Left renal pelvis (tissue), 4 donors: Measurements from ENCODE around the gene TPRG1. TPM values are rescaled to one million over a fixed set of nuclear protein-coding genes. Genes with fewer than 3 reads are reported as not detected.

Source experiments
- DNase-seq, 4 donors: peaks; one replicate each; pipeline ENCODE4 v3.0.0-alpha.2; 2013; ENCODE audit warnings: low read depth in 4 of 4, low spot score in 3 of 4
- polyA plus RNA-seq, 4 donors: library from polyadenylated mRNA; unstranded; fragments of 120-200 nt; gene quantifications; one replicate each; pipeline ENCODE4 v1.2.1, GENCODE V29; 2013; ENCODE audit not compliant: insufficient read length in 4 of 4

TPRG1 gene, protein sequence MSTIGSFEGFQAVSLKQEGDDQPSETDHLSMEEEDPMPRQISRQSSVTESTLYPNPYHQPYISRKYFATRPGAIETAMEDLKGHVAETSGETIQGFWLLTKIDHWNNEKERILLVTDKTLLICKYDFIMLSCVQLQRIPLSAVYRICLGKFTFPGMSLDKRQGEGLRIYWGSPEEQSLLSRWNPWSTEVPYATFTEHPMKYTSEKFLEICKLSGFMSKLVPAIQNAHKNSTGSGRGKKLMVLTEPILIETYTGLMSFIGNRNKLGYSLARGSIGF
- 1 to 10 TPM in 2 of 4 donors, under 1 TPM in 2; 0.53 to 2.0 (median 1.1) TPM for polyA plus RNA-seq

DNA sequence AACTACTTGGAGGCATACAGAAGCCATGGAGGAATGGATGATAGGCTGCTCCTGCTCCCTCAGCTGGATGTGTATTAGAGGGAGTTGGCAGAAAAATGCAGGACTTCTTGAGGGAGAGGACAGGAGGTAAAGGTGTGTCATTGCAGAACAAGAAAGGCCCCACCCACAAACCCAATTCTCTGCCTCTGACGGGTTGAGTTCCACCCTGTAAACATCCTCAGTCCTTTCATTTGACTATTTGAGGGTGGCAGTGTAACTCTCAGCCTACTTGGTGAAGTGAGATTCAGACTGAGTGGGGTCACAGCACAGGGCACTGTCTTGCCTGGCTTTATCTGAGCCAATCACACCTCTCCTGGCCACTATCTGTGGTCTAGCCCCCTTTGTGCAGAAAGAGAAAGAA is at the start of gene TPRG1:
TSS of gene TPRG1 (plus strand) at position 265 of the 400 bp plus-strand sequence. CDS start 35,414 bp downstream, outside the sequence.
- no peak for DNase-seq

DNA sequence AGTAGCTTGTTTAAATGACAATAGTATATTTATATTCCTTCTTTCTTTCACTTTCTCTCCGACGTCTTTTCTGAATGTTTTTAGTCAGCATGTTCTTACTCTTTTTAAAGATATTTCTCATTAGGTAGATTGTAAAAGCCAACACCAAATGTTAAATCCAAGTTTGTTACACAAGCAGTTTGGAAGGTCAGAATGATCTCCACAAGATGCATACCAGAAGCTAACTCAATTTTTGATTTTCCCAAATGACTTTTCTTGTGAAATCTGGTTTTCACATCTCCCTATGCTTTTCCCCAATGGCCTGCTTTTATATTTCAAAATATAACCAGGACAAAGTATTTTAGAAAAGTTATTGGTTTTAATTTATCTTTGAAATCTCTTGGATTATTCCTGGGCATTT is 49.7 kb upstream of the TPRG1 start:
- no peak for DNase-seq

DNA sequence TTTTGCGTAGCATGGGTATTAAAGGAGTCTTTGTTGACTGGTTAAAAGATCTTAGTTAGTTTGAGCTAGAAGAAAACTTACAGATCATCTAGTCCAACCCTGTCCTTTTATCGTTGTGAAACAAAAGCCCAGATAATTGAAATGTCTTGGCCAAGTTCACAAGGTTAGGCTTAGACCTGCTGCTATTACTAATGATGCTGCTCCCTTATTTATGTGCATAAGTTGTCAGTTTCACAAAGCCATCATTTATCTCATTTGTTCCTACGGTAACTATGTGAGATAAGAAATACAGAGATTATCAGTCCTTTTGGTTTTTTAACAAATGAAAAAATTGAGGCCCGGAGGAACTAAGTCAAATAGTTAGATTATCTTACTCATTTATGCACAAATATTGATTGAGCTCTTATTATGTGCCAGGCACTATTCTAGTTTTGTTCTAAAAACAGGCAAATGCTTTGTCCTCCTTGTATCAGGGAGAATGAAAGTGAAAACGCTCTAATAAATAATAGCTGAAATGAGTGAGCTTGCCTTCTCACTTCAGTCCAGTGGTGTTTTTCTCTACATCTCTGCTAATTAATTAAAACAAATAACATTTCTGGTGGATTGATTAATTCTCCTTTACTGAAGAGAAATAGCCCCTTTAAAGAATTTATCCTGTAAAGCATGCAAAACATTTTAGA is 49.1 kb upstream of the TPRG1 start:
- no peak for DNase-seq

DNA sequence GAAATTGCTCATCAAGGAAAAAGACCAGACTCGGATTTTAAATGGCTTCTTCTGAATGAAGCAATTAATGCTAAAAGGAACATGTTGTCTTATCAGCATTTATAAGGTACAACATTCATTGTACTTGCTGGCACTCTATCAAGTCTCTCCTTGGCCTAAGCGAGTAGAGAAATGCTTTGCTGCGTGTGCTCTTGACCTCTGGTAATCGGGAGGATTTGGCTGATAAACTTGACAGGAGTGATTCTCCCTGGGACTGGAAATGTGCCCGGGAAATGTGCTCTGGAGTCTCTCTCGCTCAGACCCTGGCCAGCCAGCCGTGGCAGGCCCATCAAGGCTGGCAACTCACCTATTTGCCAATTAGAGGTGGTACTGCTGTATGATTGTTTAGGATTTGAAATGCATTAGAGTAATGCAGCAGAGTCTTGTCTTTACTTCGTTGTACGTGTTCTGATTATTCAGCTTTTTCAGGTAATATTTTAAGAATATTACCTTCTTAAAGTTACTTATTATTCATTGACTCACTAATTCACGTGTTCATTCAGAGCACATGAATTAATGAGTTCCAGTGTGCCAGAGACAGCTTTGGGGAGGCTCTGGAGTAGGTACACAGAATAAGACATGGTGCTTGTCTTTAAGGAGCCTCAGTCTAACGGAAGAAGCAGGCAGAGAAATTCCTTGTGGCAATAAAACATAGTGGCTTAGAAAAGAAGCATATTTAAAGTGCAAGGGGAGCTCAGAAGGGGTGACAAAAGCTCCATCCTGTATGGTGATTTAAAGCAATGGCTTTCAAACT is 48.0 kb upstream of the TPRG1 start:
- no peak for DNase-seq

DNA sequence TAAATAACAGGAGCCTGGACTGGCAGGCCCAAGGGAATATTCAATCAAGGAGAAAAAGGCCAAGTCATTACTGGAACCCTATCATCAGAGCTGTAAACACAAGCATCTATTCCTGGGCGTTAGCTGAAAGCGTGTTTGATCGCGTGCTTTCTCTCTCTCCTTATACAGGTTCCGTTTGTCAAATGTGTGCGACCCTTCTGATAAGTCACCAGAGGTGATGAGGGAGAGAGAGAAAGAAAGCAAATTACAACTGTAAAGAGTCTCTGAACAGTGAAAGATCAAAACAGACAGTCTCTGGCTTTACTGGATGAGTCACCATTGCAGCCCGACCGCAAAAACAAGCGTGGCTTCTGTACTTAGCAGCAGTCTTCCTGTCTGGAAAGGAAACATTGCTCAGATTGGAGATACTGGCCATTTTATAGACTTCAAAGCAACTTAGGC is 39.5 kb upstream of the TPRG1 start:
- DNase-seq = no peak

DNA sequence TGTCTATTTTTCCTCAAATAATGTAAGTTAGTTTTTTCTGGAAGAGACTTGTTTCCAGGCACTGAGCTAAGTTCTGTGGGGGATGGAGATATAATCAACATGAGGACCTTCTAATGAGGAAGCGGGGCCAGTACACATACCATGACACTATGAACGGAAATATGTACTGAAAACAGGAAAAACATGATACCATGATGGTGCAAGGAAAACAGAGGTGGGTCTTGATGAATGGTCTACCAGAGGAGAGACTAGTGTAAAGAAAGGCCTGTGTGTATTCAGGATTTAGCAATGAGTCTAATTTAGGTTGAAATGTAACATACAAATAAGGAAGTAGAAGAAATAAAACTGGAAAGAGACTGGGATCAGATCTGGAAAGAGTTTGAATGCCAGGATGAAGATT is 38.9 kb upstream of the TPRG1 start:
- no peak for DNase-seq

DNA sequence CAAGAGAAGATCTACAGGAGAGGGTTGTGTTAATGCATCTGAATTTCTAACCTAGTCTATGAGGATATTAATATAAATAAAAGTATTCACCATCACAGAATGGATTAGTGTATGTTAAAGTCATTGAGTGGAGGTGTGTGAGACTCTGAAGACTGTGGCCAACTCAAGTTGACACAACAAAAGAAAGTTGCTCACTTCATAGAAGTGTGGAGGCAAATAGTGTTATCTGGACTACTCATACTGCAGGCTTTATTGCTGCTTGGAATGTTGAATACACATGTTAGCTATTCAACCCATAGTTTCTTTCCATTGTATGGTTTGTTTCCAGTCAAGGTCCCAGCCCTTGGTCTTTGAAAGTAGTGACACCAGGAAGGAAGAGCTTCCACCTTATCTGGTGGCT is 38.0 kb upstream of the TPRG1 start:
- no peak for DNase-seq

DNA sequence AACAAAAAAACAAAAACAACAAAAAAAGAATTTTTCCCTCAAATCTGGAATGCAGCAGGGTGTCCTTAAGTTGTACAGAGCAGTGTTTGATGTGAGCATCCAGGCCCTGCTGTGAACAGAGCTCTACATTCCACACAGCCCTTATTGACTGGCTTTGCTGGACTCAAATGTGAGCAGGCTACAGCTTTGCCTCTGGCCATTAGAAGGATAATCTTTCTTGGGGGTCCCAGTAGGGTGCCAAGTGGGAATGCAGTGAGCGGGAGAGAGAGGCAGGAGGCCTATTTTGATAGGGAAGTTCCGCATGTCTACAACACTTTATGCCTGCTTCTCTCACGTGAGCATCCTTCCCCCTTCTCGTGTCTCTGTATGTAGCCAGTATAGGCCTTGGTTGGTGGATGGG is 34.4 kb upstream of the TPRG1 start:
- no peak for DNase-seq

DNA sequence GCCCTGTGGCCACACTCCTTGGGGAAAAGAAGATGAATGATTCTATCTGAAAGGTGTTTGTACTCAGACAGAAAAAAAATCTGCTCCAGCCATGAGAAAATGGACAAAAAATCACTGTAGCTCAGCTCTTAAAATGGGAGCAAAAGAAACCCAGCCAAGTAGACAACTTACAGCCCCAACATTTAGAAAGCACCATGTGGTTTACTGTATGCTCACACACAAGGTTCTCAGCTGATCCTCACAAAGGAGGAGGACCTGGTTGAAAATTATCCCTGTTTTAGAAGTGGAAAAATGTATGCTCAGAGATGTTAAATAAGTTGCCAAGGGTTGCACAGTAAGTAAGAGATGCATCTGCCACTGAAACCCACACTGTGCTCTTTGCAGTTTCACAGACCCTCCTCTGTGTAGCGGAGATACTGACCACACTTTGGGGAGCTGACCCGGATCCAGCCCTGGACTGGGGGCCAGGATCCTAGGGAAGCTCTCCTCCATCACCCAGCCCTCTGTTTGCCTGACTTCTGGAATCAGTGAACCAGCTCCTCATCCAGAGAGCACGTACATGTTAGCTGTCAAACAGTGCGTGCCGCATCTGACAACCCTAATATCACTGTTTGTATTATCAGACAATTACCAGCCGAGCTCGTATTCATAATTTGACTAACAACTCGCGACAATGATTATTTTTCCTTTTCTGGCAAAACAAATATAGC is 32.7 kb upstream of the TPRG1 start:
- DNase-seq = no peak

DNA sequence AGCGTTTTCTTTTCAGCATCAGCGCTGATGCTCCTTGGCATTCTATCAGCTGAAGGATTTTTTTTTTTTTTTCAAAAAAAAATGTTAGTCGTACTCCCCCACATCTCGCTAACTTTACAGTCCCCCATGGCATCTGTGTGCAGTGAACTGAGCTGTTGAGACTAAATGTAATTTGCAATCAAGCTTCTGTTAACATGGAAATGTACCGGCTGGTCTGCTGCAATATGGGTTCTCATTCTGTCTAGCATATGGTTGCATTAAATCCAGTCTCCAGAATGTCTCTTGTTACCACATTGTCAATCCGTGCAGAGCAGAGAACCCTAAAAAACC is 32.2 kb upstream of the TPRG1 start:
- DNase-seq = no peak

DNA sequence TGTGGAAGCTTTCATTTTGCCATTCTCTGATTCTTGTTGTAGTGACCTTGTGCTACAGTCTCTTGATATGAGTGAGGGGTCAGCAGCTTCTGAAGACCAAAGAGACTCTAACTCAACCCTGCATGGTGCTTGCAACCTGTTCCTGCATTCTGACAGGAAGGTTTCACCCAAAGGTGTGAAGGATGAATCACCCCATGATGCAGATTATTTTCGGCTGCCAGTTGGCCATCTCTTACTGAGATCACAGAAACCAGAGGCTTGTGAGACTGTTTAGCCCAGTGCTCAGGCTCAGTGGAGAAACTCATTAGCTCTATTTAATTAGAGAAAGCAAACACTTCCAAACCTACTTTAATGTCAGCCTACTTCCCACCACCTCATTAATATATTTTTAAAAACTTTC is 29.2 kb upstream of the TPRG1 start:
- DNase-seq = no peak

DNA sequence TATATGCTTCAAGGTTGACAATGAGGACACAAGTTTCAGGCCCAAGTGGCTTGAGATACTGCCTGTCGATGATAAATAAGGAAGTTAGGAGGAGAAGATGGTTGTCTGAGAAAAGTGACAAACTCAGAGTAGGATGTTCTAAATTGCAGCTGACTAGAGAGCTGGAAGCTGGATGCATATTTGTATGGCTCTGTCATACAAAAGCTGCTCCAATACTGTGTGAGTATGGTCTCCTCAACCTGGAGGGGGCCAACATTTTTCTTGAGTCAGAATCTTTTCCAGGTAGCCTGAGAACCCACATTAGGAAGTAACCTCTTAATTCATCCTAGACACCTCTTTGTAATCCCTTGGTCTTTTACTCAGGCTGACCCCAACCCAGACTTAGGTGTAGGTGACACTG is 28.4 kb upstream of the TPRG1 start:
- DNase-seq = no peak

DNA sequence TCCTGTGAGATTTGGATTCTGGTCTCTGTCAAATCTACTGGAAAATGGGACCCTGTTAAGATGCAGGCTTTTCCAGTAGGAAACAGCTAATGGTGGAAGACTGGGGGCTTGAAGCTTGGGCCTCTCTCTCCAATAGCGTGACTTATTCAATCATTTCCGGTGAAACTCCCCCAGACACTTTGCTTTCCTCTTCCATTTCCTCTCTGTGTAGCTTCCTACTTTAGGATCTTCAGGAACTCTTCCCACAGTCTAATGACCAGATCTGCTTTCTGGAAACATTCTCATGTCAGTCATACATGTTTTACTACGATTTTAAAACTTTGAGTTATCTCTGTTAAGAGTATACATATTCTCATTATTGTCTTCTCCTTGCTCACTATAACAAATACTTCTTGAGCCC is 28.0 kb upstream of the TPRG1 start:
- no peak for DNase-seq

DNA sequence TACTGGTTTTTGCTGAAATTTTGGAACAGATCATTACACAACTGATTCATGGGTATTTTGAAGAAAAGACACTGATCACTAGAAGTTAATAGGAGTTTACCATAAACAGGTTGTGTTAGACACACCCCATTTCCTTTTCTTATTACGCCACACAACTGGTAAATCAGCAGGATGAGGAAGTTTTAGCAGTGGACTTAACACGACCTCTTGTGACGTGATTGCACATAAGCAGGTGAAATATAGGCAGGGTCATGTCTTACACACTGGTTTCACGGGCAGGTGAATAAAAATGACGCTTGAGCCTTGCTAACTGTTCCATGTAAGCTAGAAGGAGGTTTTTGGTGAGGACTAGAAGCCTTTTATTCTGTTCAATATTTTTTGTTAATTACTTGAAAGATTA is 27.1 kb upstream of the TPRG1 start:
- peak in 1 of 4 donors; percentile 27 for DNase-seq

DNA sequence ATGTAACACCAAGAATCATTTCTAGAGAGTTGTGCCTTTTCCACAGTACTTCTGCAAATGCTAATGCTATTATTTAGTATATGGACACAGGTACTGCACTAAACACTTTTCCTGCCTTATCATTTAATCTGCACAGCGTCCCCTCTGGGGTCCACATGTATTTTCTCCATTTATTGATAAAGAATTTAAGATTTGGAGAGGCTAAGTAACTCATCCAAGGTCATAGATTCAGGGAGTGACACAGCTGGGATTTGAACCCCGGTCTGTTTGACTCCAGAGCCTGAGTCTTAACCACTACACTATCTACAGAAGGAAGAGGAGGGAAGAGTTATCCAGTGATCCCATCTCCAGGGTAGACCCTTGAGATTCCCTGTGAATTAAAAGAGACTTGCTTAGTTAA is 24.9 kb upstream of the TPRG1 start:
- no peak for DNase-seq

DNA sequence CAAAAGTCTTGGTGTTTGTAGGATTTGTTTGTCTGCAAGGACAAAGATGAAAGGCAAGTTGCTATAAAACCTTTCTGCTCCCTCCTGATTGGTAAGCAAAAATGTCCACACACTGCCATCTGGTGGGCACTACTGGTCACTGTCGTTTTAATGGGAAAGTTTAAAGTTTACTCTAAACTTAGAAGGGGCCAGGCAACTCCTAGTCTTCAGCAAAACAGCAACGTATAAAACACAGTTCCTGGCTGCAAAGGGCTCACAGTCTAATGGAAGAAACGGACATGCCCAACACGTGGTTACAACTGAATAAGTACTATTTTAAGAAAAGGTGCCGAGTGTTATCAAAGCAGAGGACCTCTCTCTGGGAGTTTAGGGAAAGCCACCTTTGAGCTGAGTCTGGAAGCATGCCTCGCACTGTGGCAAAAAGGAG is 23.7 kb upstream of the TPRG1 start:
- peak in 3 of 4 donors; percentile 24 to 39 (median 37) for DNase-seq

DNA sequence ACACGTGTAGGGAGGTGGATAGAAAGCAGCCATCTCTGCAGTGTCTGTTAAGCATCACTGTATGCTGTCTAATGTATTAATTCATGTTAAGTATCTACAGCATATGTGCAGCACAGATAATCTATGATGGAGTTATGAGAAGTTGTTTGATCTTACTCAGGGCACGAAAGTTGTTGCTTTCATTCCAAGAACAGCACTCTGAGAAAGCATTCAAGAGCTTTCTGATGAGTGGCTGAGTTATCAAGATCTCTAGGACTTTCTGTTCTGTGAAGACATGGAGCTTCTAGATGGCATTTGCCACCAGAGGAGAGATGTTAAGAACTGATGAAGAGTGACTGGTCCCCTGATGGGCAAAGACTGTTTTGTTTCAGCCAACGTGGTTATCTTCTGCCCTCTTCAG is 22.6 kb upstream of the TPRG1 start:
- no peak for DNase-seq

DNA sequence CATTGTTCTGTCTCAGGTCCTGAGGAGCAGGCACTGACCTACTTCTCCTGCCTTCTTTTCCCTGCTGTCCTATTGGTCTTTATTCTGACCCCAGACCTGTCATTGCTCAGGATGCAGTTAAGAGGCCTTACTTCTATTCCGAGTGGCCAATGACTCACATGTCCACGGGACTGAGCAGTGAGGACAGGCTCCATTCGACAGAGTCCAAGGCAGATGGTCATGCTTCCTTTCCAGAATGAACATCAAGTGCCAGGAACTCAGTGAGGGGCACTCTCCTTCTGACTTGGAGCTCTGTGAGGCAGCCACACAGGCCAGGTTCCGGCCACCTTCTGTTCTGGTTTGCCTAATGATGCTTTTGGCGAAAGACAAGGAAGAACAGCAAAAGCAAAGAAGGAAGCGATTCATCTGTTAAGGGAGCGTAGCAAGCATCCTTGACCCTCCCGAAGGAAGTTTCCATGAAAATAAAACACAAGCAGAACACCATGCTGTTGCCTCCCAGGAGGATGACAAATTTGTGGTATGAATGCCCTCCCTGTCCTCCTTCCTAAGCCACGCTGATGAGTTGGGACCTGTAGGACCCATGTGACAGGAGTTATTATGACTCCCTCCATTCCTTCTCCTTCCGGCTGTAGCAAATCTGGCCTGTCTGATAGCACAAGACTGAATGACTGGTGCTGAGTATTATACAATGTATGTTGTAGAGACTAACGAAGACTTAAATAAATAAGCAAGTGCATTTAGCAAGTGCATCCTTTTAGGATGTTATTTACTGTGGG is 14.4 kb upstream of the TPRG1 start:
- no peak for DNase-seq

DNA sequence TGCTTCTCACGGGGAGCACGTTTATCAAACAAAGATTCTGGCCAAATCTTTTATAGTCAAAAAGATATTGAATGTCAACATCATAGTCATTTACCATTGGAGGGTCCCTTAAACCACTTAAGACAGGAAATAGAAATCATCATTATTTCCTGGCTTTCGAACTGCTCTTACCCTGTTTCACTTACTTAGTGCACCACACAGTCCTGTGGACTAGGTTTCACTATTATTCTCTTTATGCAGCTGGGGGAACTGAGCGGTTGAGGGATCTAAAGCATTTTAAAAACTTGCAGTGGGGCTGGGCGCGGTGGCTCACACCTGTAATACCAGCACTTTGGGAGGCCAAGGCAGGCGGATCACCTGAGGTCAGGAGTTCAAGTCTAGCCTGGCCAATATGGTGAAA is 13.7 kb upstream of the TPRG1 start:
- DNase-seq = no peak
